CD4-positive, CD25-positive, alpha-beta regulatory T cell (primary cell): Measurements from ENCODE around the gene SBSN. TPM values are rescaled to one million over a fixed set of nuclear protein-coding genes. Genes with fewer than 3 reads are reported as not detected.

ENCODE experiments used
- ATAC-seq, 2 donors: fragments of 150-1000 bp; cut with Tn5 transposase; one replicate each; pipeline ENCODE4 v1.10.0; 2021; ENCODE audit warnings: low read depth in 2 of 2, moderate number of reproducible peaks in 2 of 2, moderate library complexity in 1 of 2
- DNase-seq, 3 donors: peaks; one replicate each; pipeline versions ENCODE4 v3.0.0 to v3.0.0-alpha.2; 2012 to 2022; ENCODE audit warnings: mixed read lengths in 1 of 3
- H3K27ac ChIP-seq: one replicate; pipeline ENCODE4 v1.7.0; 2013; ENCODE audit warnings: mild to moderate bottlenecking, low read length; ENCODE audit not compliant: insufficient read depth, poor library complexity, severe bottlenecking
- H3K27me3 ChIP-seq: one replicate; pipeline ENCODE4 v1.7.0; 2013; ENCODE audit warnings: low read length; ENCODE audit not compliant: control insufficient read depth, insufficient read depth
- H3K36me3 ChIP-seq: one replicate; pipeline ENCODE4 v1.7.0; 2013; ENCODE audit warnings: mild to moderate bottlenecking, low read length, moderate library complexity; ENCODE audit not compliant: control insufficient read depth, insufficient read depth
- H3K4me1 ChIP-seq: 2 replicates; pipeline ENCODE4 v1.7.0; 2013; ENCODE audit warnings: mild to moderate bottlenecking, low read length; ENCODE audit not compliant: insufficient read depth, control insufficient read depth, poor library complexity, severe bottlenecking
- H3K4me3 ChIP-seq: one replicate; pipeline ENCODE4 v1.7.0; 2013; ENCODE audit warnings: low read depth, mild to moderate bottlenecking, low read length, moderate library complexity
- H3K9me3 ChIP-seq, 2 experiments: 1 replicate in 1 of 2; 2 replicates in 1 of 2; pipeline ENCODE4 v1.7.0; 2013; ENCODE audit warnings: low read length in 2 of 2, mild to moderate bottlenecking in 1 of 2, moderate library complexity in 1 of 2; ENCODE audit not compliant: control insufficient read depth in 2 of 2
- H3K27ac Mint-ChIP-seq, 3 donors: one replicate each; pipeline ENCODE4 v1.8.0; 2020 to 2022; ENCODE audit warnings: mild to moderate bottlenecking in 3 of 3, mixed read lengths in 3 of 3, moderate library complexity in 2 of 3
- H3K27me3 Mint-ChIP-seq: one replicate; pipeline ENCODE4 v1.8.0; 2022; ENCODE audit warnings: mild to moderate bottlenecking, mixed read lengths
- H3K36me3 Mint-ChIP-seq: one replicate; pipeline ENCODE4 v1.8.0; 2020; ENCODE audit warnings: mixed read lengths
- H3K4me1 Mint-ChIP-seq, 4 donors: one replicate each; pipeline ENCODE4 v1.8.0; 2020 to 2022; ENCODE audit warnings: mixed read lengths in 4 of 4, mild to moderate bottlenecking in 1 of 4
- H3K4me3 Mint-ChIP-seq, 4 donors: one replicate each; pipeline ENCODE4 v1.8.0; 2020 to 2022; ENCODE audit warnings: mild to moderate bottlenecking in 4 of 4, mixed read lengths in 4 of 4, moderate library complexity in 3 of 4
- H3K9me3 Mint-ChIP-seq, 7 donors: one replicate each; pipeline ENCODE4 v1.8.0; 2020 to 2022; ENCODE audit warnings: mixed read lengths in 7 of 7, mild to moderate bottlenecking in 3 of 7, moderate library complexity in 2 of 7
- polyA plus RNA-seq, 4 donors: library from polyadenylated mRNA; unstranded; fragments of 300-500 nt; fragmentation: Illumina TruSeq; gene quantifications; one replicate each; pipeline ENCODE4 v1.2.3, GENCODE V29; 2021
- total RNA-seq: library from RNA; stranded (reverse); gene quantifications from one replicate; pipeline ENCODE4 v1.2.3, GENCODE V29; 2022

SBSN gene
- total and polyA plus RNA-seq, 5 donors from 2014 or later: not detected

- Histone ChIP-seq H3K36me3 (no peaks in the 10 kb centered on the region), H3K4me3 (peak overlapping the region; percentile 32), H3K9me3 (no peaks in the 10 kb centered on the region), H3K4me1 (peaks cover 15% of the 10 kb centered on the region), H3K27me3 (no peaks in the 10 kb centered on the region), H3K27ac (no peak overlapping the region)
- H3K27me3 Mint-ChIP-seq: peaks cover 19% of the 10 kb centered on the region
- peak overlapping the region in 1 of 3 donors; percentile 36 for H3K27ac Mint-ChIP-seq
- peaks cover 0 to 1% (median 0%) of the 10 kb centered on the region in 7 donors for H3K9me3 Mint-ChIP-seq
- ATAC-seq (peak; percentile 45 to 54), DNase-seq (peak; percentile 24 to 57 (median 48))
- H3K4me1 Mint-ChIP-seq: peaks cover 0 to 20% (median 3%) of the 10 kb centered on the region in 4 donors
- H3K4me3 Mint-ChIP-seq: peak overlapping the region; percentile 57 to 85 (median 64)
- no peaks in the 10 kb centered on the region for H3K36me3 Mint-ChIP-seq
These were observed 29.7 kb upstream of the SBSN start for GRCh38 chr19:35557539-35558399.

GRCh38 chr19:35556846-35557538 is 28.9 kb upstream of the SBSN start:
- peak overlapping the region in 3 of 4 donors; percentile 8 to 68 (median 58) for H3K4me3 Mint-ChIP-seq
- H3K27ac Mint-ChIP-seq: no peak overlapping the region
- Histone ChIP-seq H3K36me3 (no peaks in the 10 kb centered on the region), H3K27me3 (no peaks in the 10 kb centered on the region), H3K9me3 (no peaks in the 10 kb centered on the region), H3K4me1 (peaks cover 15% of the 10 kb centered on the region), H3K4me3 (no peak overlapping the region), H3K27ac (no peak overlapping the region)
- no peaks in the 10 kb centered on the region for H3K36me3 Mint-ChIP-seq
- H3K27me3 Mint-ChIP-seq: peaks cover 16% of the 10 kb centered on the region
- H3K4me1 Mint-ChIP-seq: peaks cover 0 to 20% (median 3%) of the 10 kb centered on the region in 4 donors
- DNase-seq (no peak), ATAC-seq (no peak)
- H3K9me3 Mint-ChIP-seq: peaks cover 0 to 1% (median 0%) of the 10 kb centered on the region in 7 donors

GRCh38 chr19:35556025-35556590 is 28.0 kb upstream of the SBSN start:
- no peak for DNase-seq
- Histone ChIP-seq H3K27me3 (no peaks in the 10 kb centered on the region), H3K36me3 (no peaks in the 10 kb centered on the region), H3K27ac (no peak overlapping the region), H3K4me3 (no peak overlapping the region), H3K4me1 (peaks cover 15% of the 10 kb centered on the region), H3K9me3 (no peaks in the 10 kb centered on the region)
- H3K36me3 Mint-ChIP-seq: no peaks in the 10 kb centered on the region
- peak overlapping the region in 2 of 4 donors; percentile 58 to 70 for H3K4me3 Mint-ChIP-seq
- H3K27ac Mint-ChIP-seq: no peak overlapping the region
- H3K4me1 Mint-ChIP-seq: peaks cover 0 to 17% (median 3%) of the 10 kb centered on the region in 4 donors
- H3K9me3 Mint-ChIP-seq: peaks cover 0 to 1% (median 0%) of the 10 kb centered on the region in 7 donors
- no peak for ATAC-seq
- peaks cover 10% of the 10 kb centered on the region for H3K27me3 Mint-ChIP-seq

- Mint-ChIP-seq H3K4me1 (peaks cover 0 to 16% (median 1%) of the 10 kb centered on the region in 4 donors), H3K9me3 (peaks cover 0 to 1% (median 0%) of the 10 kb centered on the region in 7 donors), H3K27ac (no peak overlapping the region), H3K27me3 (peaks cover 3% of the 10 kb centered on the region), H3K36me3 (no peaks in the 10 kb centered on the region), H3K4me3 (peak overlapping the region in 2 of 4 donors; percentile 58 to 70)
- no peak for ATAC-seq
- Histone ChIP-seq H3K9me3 (no peaks in the 10 kb centered on the region), H3K4me1 (peaks cover 15% of the 10 kb centered on the region), H3K27ac (no peak overlapping the region), H3K27me3 (no peaks in the 10 kb centered on the region), H3K4me3 (no peak overlapping the region), H3K36me3 (peaks cover 2% of the 10 kb centered on the region)
- no peak for DNase-seq
These were observed 27.3 kb upstream of the SBSN start for GRCh38 chr19:35555301-35556005.

GRCh38 chr19:35554076-35554475 is 26.0 kb upstream of the SBSN start:
- Histone ChIP-seq H3K36me3 (peaks cover 2% of the 10 kb centered on the region), H3K27ac (no peak overlapping the region), H3K4me1 (peaks cover 15% of the 10 kb centered on the region), H3K27me3 (no peaks in the 10 kb centered on the region), H3K4me3 (no peak overlapping the region), H3K9me3 (no peaks in the 10 kb centered on the region)
- Mint-ChIP-seq H3K36me3 (peaks cover 4% of the 10 kb centered on the region), H3K4me3 (no peak overlapping the region), H3K27ac (peak overlapping the region in 2 of 3 donors; percentile 17 to 27), H3K4me1 (peaks cover 4 to 19% (median 5%) of the 10 kb centered on the region in 4 donors), H3K9me3 (peaks cover 0 to 1% (median 0%) of the 10 kb centered on the region in 7 donors), H3K27me3 (no peaks in the 10 kb centered on the region)
- ATAC-seq (no peak), DNase-seq (no peak)

GRCh38 chr19:35553385-35554000 is 25.4 kb upstream of the SBSN start:
- no peak for DNase-seq

More at GRCh38 chr19:35553385-35554000, 25.4 kb upstream of the SBSN start:
- Mint-ChIP-seq H3K27me3 (no peaks in the 10 kb centered on the region), H3K4me3 (no peak overlapping the region), H3K36me3 (peaks cover 5% of the 10 kb centered on the region), H3K4me1 (peaks cover 6 to 21% (median 9%) of the 10 kb centered on the region in 4 donors), H3K27ac (no peak overlapping the region), H3K9me3 (peaks cover 0 to 1% (median 0%) of the 10 kb centered on the region in 7 donors)
- no peaks in the 10 kb centered on the region for H3K27me3 ChIP-seq
- no peaks in the 10 kb centered on the region for H3K9me3 ChIP-seq
- no peak overlapping the region for H3K4me3 ChIP-seq
- ATAC-seq: no peak
- peaks cover 2% of the 10 kb centered on the region for H3K36me3 ChIP-seq
- H3K4me1 ChIP-seq: peaks cover 10% of the 10 kb centered on the region
- H3K27ac ChIP-seq: no peak overlapping the region
